AG04449 (cell line): Measurements from ENCODE around the gene NUP214.
A peak's percentile ranks its signal among the peaks of the same experiment; 100 is the strongest.
"Not testable (repeated sequence)": the region's sequence is repeated elsewhere in the genome, so short reads cannot be mapped to it uniquely, and the experiment has no call there.

Source experiments
- CTCF ChIA-PET: fragments of 350-600 bp; formaldehyde crosslinking; extraction: SDS; loops from one replicate; lab custom pipeline; 2021; ENCODE audit warnings: antibody characterized with exemption; lab: Yijun Ruan, JAX
- POLR2A ChIA-PET: fragments of 400-600, 350-600 bp; formaldehyde crosslinking; extraction: SDS; loops from one replicate; lab custom pipeline; 2020; ENCODE audit warnings: antibody characterized with exemption, inconsistent platforms; lab: Yijun Ruan, JAX
- DNase-seq: peaks from one replicate; pipeline ENCODE4 v3.0.0-alpha.2; 2010; ENCODE audit warnings: low read depth, low spot score
- H3K4me3 ChIP-seq: 2 replicates; pipeline ENCODE4 v1.5.1; 2011; ENCODE audit warnings: low read depth, mild to moderate bottlenecking, control low read depth, low read length
- CTCF ChIP-seq: IDR thresholded peaks from one replicate; pipeline ENCODE4 v1.5.1; 2011; ENCODE audit warnings: mild to moderate bottlenecking, moderate library complexity, low read length, control low read depth, inconsistent platforms; ENCODE audit not compliant: insufficient read depth; ENCODE audit errors: missing control alignments

NUP214 gene

GRCh38 chr9:131198041-131198715 lies 72.8 kb downstream of the NUP214 start:
- ChIA-PET POLR2A (no interaction called here), CTCF (interaction anchor here (0.9 to 1.8 kb wide), 5 partner anchors 18 to 138 kb away, joined by 3 to 4 read pairs (median 4); no protein-coding TSS in a partner anchor)
- no peak for DNase-seq
- no peak overlapping the region for H3K4me3 ChIP-seq
- no peak for TF ChIP-seq CTCF

- ChIA-PET CTCF (no interaction called here), POLR2A (no interaction called here)
- no peak for DNase-seq
- TF ChIP-seq CTCF: no peak
- H3K4me3 ChIP-seq: no peak overlapping the region
Observed at GRCh38 chr9:131201856-131202255, 76.5 kb downstream of the NUP214 start.

- peak; percentile 15 for TF ChIP-seq CTCF
- ChIA-PET POLR2A (no interaction called here), CTCF (interaction anchor here (0.8 to 1.3 kb wide), 3 partner anchors 9 to 143 kb away, joined by 3 to 4 read pairs (median 4); no protein-coding TSS in a partner anchor)
- no peak for DNase-seq
- H3K4me3 ChIP-seq: no peak overlapping the region
Observed at GRCh38 chr9:131203431-131204218, 78.2 kb downstream of the NUP214 start.

- no peak overlapping the region for H3K4me3 ChIP-seq
- no peak for TF ChIP-seq CTCF
- DNase-seq: no peak
- CTCF ChIA-PET: interaction anchor here (0.8 to 1.3 kb wide), 3 partner anchors 9 to 143 kb away, joined by 3 to 4 read pairs (median 4); no protein-coding TSS in a partner anchor
- POLR2A ChIA-PET: interaction anchor here (0.6 kb wide), 1 partner anchor 36 kb away, joined by 3 read pairs; no protein-coding TSS in a partner anchor
Observed at GRCh38 chr9:131204285-131204684, 78.9 kb downstream of the NUP214 start.

- H3K4me3 ChIP-seq: no peak overlapping the region
- POLR2A ChIA-PET: no interaction called here
- TF ChIP-seq CTCF: no peak
- CTCF ChIA-PET: interaction anchor here (0.8 kb wide), 1 partner anchor 130 kb away, joined by 3 read pairs; no protein-coding TSS in a partner anchor
- no peak for DNase-seq
Observed at GRCh38 chr9:131206495-131206894, 81.1 kb downstream of the NUP214 start.

GRCh38 chr9:131211920-131212319 lies 86.5 kb downstream of the NUP214 start:
- CTCF ChIA-PET, POLR2A ChIA-PET: not testable (repeated sequence)

More at GRCh38 chr9:131211920-131212319, 86.5 kb downstream of the NUP214 start:
- not testable (repeated sequence) for DNase-seq, H3K4me3 ChIP-seq
